Tibial nerve (tissue), 4 donors: ENCODE data around the gene UTF1.

ENCODE experiments used
- EP300 ChIP-seq, 2 donors: sonication (generic); formaldehyde crosslinking; IDR thresholded peaks; one replicate each; pipeline ENCODE4 v1.6.1; 2017; ENCODE audit warnings: antibody characterized with exemption in 2 of 2, mild to moderate bottlenecking in 1 of 2
- POLR2A ChIP-seq, 2 donors: fragments of 450-650 bp; IDR thresholded peaks; one replicate each; pipeline ENCODE4 v1.6.1; 2017; ENCODE audit warnings: antibody characterized with exemption in 2 of 2, mild to moderate bottlenecking in 2 of 2, moderate library complexity in 2 of 2
- TF ChIP-seq, protein P1 (sequence below), 5 experiments: fragments of 200-600 bp in 3 of 5; fragments of 450-650 bp in 2 of 5; sonication (generic) in 3 of 5; IDR thresholded peaks; one replicate each; pipeline ENCODE4 v1.5.1; 2016 to 2019; ENCODE audit warnings: antibody characterized with exemption in 5 of 5, mild to moderate bottlenecking in 3 of 5, moderate library complexity in 2 of 5

DNA sequence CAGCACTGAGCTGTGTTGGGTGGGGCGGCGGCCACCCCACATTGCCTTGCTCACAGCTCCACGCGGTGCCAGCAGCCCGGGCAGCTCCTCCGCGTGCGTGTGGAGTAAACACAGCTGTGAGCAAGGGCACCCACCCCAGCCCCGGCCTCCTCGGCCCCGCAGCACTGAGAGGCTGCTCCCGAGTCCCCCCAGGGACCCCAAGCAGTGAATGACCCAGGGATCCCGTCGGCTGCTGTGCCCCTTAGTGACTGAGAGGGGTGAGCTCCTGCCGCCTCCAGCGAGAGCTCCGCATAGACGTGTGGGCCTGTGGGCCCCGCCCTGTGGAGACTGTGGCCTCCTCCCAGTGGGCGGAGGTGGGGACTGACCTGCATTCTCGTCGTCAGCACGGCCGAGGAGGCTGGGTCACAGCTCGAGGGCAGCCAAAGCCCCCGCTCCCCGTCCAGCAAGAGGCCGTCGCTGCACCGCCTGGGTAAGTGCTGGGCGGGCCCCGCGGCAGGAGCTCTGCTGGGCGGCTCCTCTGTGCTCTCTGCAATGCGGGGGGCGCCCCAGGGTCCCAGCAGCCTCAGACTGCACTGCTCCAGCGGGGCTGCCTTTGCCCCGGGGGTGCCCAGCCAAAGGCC lies 29.9 kb upstream of the UTF1 start:
- TF ChIP-seq, protein P1, sequence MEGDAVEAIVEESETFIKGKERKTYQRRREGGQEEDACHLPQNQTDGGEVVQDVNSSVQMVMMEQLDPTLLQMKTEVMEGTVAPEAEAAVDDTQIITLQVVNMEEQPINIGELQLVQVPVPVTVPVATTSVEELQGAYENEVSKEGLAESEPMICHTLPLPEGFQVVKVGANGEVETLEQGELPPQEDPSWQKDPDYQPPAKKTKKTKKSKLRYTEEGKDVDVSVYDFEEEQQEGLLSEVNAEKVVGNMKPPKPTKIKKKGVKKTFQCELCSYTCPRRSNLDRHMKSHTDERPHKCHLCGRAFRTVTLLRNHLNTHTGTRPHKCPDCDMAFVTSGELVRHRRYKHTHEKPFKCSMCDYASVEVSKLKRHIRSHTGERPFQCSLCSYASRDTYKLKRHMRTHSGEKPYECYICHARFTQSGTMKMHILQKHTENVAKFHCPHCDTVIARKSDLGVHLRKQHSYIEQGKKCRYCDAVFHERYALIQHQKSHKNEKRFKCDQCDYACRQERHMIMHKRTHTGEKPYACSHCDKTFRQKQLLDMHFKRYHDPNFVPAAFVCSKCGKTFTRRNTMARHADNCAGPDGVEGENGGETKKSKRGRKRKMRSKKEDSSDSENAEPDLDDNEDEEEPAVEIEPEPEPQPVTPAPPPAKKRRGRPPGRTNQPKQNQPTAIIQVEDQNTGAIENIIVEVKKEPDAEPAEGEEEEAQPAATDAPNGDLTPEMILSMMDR (IDR thresholded peaks at IDR 0.05) = no peak
- no peak for TF ChIP-seq POLR2A (IDR thresholded peaks at IDR 0.05)
- TF ChIP-seq EP300 (IDR thresholded peaks at IDR 0.05) = no peak
